Testis (tissue), 3 donors: ENCODE measurements around the gene SPIB. TPM values are rescaled to one million over a fixed set of nuclear protein-coding genes. Genes with fewer than 3 reads are reported as not detected.
A peak's percentile ranks its signal among the peaks of the same experiment; 100 is the strongest.

Experiments used
- DNase-seq: peaks from one replicate; pipeline ENCODE4 v3.0.0-alpha.2; 2019
- H3K27ac ChIP-seq, 2 donors: fragments of 200-600 bp; sonication (generic); one replicate each; pipeline ENCODE4 v1.5.1; 2019
- H3K27me3 ChIP-seq: fragments of 200-600 bp; sonication (generic); one replicate; pipeline ENCODE4 v1.5.1; 2019
- H3K36me3 ChIP-seq: fragments of 200-600 bp; sonication (generic); one replicate; pipeline ENCODE4 v1.5.1; 2017; ENCODE audit warnings: low read depth; ENCODE audit errors: missing control alignments
- H3K4me1 ChIP-seq: fragments of 200-600 bp; sonication (generic); one replicate; pipeline ENCODE4 v1.5.1; 2019
- H3K4me3 ChIP-seq, 2 donors: fragments of 200-600 bp; sonication (generic); one replicate each; pipeline ENCODE4 v1.5.1; 2017 to 2019
- H3K9me3 ChIP-seq: fragments of 200-600 bp; sonication (generic); one replicate; pipeline ENCODE4 v1.5.1; 2017
- CTCF ChIP-seq, 3 experiments: fragments of 450-650 bp in 2 of 3; fragments of 200-600 bp in 1 of 3; sonication (generic) in 1 of 3; IDR thresholded peaks; one replicate each; pipeline ENCODE4 v1.5.1; 2016 to 2019; ENCODE audit warnings: antibody characterized with exemption in 3 of 3, mild to moderate bottlenecking in 2 of 3, moderate library complexity in 1 of 3
- POLR2A ChIP-seq: fragments of 450-650 bp; IDR thresholded peaks from one replicate; pipeline ENCODE4 v1.6.1; 2017; ENCODE audit warnings: antibody characterized with exemption, mild to moderate bottlenecking, moderate library complexity
- WGBS, 2 donors: methylation state at CpG; one replicate each; pipeline ENCODE4 v1.1.5; 2018; 5-methylcytosine and 5-hydroxymethylcytosine counted together
- intact Hi-C: fragments of 100-400 bp; cut with DNase I; formaldehyde crosslinking; loops from one replicate; pipeline ENCODE4 v1.15.1; 2023; ENCODE audit warnings: low total_unique reads
- polyA plus RNA-seq: library from polyadenylated mRNA; stranded (reverse); fragments of 350-450 nt; fragmentation: Illumina TruSeq; extraction: RNeasy Lipid Tissue Mini Kit (QIAGEN cat#74804); gene quantifications from one replicate; pipeline ENCODE4 v1.2.3, GENCODE V29; 2014; ENCODE audit warnings: low read depth, low replicate concordance; ENCODE audit not compliant: insufficient read depth
- total RNA-seq, 2 donors: library from RNA; depleted of rRNA; stranded (reverse); fragments of >200 nt; gene quantifications; one replicate each; pipeline ENCODE4 v1.2.3, GENCODE V29; 2016

Gene SPIB
- total and polyA plus RNA-seq, 3 donors from 2014 or later = 0.24 to 1.6 (median 1.1) TPM

- WGBS, 2 donors = 72% methylated on average over 12 of the region's 12 CpGs
- peaks cover 9% of the 10 kb centered on the region for H3K4me1 ChIP-seq
- intact Hi-C loops = no loop called here
- TF ChIP-seq POLR2A (no peak), CTCF (IDR thresholded peaks at IDR 0.05) (no peak)
- no peaks in the 10 kb centered on the region for H3K9me3 ChIP-seq
- peak overlapping the region in 1 of 2 donors; percentile 82 for H3K27ac ChIP-seq
- no peaks in the 10 kb centered on the region for H3K27me3 ChIP-seq
- H3K36me3 ChIP-seq = no peaks in the 10 kb centered on the region
- DNase-seq = no peak
- H3K4me3 ChIP-seq = peak overlapping the region in 1 of 2 donors; percentile 94
These were observed 56.4 kb downstream of the SPIB start for GRCh38 chr19:50475101-50475568.

GRCh38 chr19:50475736-50476223, 57.0 kb downstream of the SPIB start:
- intact Hi-C loops = no loop called here
- H3K4me3 ChIP-seq = peak overlapping the region; percentile 88 to 94

GRCh38 chr19:50476224-50476906, 57.6 kb downstream of the SPIB start, which contains the start of the genes EMC10 and GARIN5A:
TSS of gene EMC10 (plus strand) at chr19:50476507. CDS start at chr19:50476545, 38 bp downstream.
TSS of gene GARIN5A (minus strand) at chr19:50476848. CDS start at chr19:50476388, 460 bp downstream.
- intact Hi-C loops = no loop called here
- Histone ChIP-seq H3K27me3 (no peaks in the 10 kb centered on the region), H3K4me1 (peaks cover 9% of the 10 kb centered on the region), H3K9me3 (no peaks in the 10 kb centered on the region), H3K4me3 (peak within 1 kb of the TSS; percentile 88 to 94), H3K36me3 (no peaks in the 10 kb centered on the region), H3K27ac (peak within 1 kb of the TSS; percentile 61 to 82)
- WGBS, 2 donors = 1 to 7% methylated on average over 13 to 56 of the region's 58 CpGs
- DNase-seq = peak; percentile 94
- TF ChIP-seq CTCF (IDR thresholded peaks at IDR 0.05) (peak in 1 of 3 experiments; percentile 23), POLR2A (peak; percentile 1)

More at GRCh38 chr19:50475736-50476223, 57.0 kb downstream of the SPIB start:
- Histone ChIP-seq H3K27me3 (no peaks in the 10 kb centered on the region), H3K9me3 (no peaks in the 10 kb centered on the region), H3K27ac (peak overlapping the region; percentile 36 to 82), H3K4me1 (peaks cover 9% of the 10 kb centered on the region), H3K36me3 (no peaks in the 10 kb centered on the region)
- no peak for DNase-seq
- TF ChIP-seq POLR2A (no peak), CTCF (IDR thresholded peaks at IDR 0.05) (no peak)
- WGBS, 2 donors = 48 to 56% methylated on average over 21 to 29 of the region's 29 CpGs

GRCh38 chr19:50476907-50477238, 58.1 kb downstream of the SPIB start:
- H3K4me1 ChIP-seq = peaks cover 9% of the 10 kb centered on the region
- TF ChIP-seq CTCF (IDR thresholded peaks at IDR 0.05) (no peak), POLR2A (no peak)

More at GRCh38 chr19:50476907-50477238, 58.1 kb downstream of the SPIB start:
- Histone ChIP-seq H3K4me3 (peak overlapping the region; percentile 88 to 94), H3K36me3 (no peaks in the 10 kb centered on the region), H3K27ac (peak overlapping the region; percentile 61 to 82), H3K9me3 (no peaks in the 10 kb centered on the region), H3K27me3 (no peaks in the 10 kb centered on the region)
- WGBS, 2 donors = 14 to 22% methylated on average over 14 to 20 of the region's 20 CpGs
- intact Hi-C loops = no loop called here
- DNase-seq = no peak
